SK-N-SH (cell line): ENCODE data around the gene SETD9. TPM values are rescaled to one million over a fixed set of nuclear protein-coding genes. Genes with fewer than 3 reads are reported as not detected.

ENCODE experiments used
- CTCF ChIA-PET: fragments of 300-600, 350-600 bp; formaldehyde crosslinking; extraction: SDS; loops from one replicate; lab custom pipeline; 2021; lab: Yijun Ruan, JAX
- POLR2A ChIA-PET: fragments of 350-600 bp; sonication (Branson Sonifier 250); formaldehyde crosslinking; extraction: SDS; loops from one replicate; lab custom pipeline; 2020; ENCODE audit warnings: antibody characterized with exemption, inconsistent platforms; lab: Yijun Ruan, JAX
- DNase-seq: peaks from one replicate; pipeline ENCODE4 v3.0.0; 2012
- H2AFZ ChIP-seq: fragments of 200-600 bp; sonication (generic); 2 replicates; pipeline ENCODE4 v1.8.1; 2016; ENCODE audit warnings: antibody characterized with exemption, mild to moderate bottlenecking, low read depth
- H3F3A ChIP-seq: fragments of 200-600 bp; sonication (generic); replicated peaks from 2 replicates; pipeline ENCODE3; 2016; ENCODE audit warnings: antibody characterized with exemption, mild to moderate bottlenecking; ENCODE audit not compliant: insufficient read depth
- H3K27ac ChIP-seq, 2 experiments: fragments of 200-500 bp in 1 of 2; fragments of 200-600 bp in 1 of 2; sonication (Bioruptor generic) in 1 of 2; sonication (generic), shearing (Covaris generic) in 1 of 2; 2 replicates each; pipeline versions ENCODE4 v1.5.1 to v1.6.1; 2014 to 2016; ENCODE audit warnings: low read depth in 2 of 2, inconsistent platforms in 1 of 2, low read length in 1 of 2, mild to moderate bottlenecking in 1 of 2, mixed read lengths in 1 of 2
- H3K27me3 ChIP-seq: fragments of 200-600 bp; sonication (generic), shearing (Covaris generic); 2 replicates; pipeline ENCODE4 v1.6.1; 2016; ENCODE audit warnings: mixed run types; ENCODE audit not compliant: insufficient read depth
- H3K36me3 ChIP-seq, 2 experiments: fragments of 200-500 bp in 1 of 2; fragments of 200-600 bp in 1 of 2; sonication (Bioruptor generic) in 1 of 2; sonication (generic) in 1 of 2; replicated peaks in 1 of 2; 2 replicates each; pipeline versions ENCODE3 to v1.5.1; 2014 to 2016; ENCODE audit warnings: low read length in 1 of 2, mild to moderate bottlenecking in 1 of 2; ENCODE audit not compliant: insufficient read depth in 2 of 2, control insufficient read depth in 1 of 2
- H3K4me1 ChIP-seq, 2 experiments: fragments of 200-500 bp in 1 of 2; fragments of 200-600 bp in 1 of 2; sonication (Bioruptor generic) in 1 of 2; sonication (generic), shearing (Covaris generic) in 1 of 2; 2 replicates each; pipeline versions ENCODE4 v1.5.1 to v1.6.1; 2014 to 2016; ENCODE audit warnings: low read depth in 1 of 2, low read length in 1 of 2, mixed run types in 1 of 2; ENCODE audit not compliant: insufficient read depth in 2 of 2, control insufficient read depth in 1 of 2
- H3K4me2 ChIP-seq: fragments of 200-600 bp; sonication (generic), shearing (Covaris generic); 2 replicates; pipeline ENCODE4 v1.6.1; 2017; ENCODE audit warnings: mixed run types
- H3K4me3 ChIP-seq, 2 experiments: fragments of 200-500 bp in 1 of 2; fragments of 200-600 bp in 1 of 2; sonication (Bioruptor generic) in 1 of 2; sonication (generic), shearing (Covaris generic) in 1 of 2; 2 replicates each; pipeline versions ENCODE4 v1.5.1 to v1.8.1; 2014 to 2016; ENCODE audit warnings: low read depth in 2 of 2, inconsistent platforms in 1 of 2, low read length in 1 of 2, mild to moderate bottlenecking in 1 of 2, mixed read lengths in 1 of 2, moderate library complexity in 1 of 2
- H3K79me2 ChIP-seq: fragments of 200-600 bp; sonication (generic); 2 replicates; pipeline ENCODE4 v1.8.1; 2017; ENCODE audit warnings: mild to moderate bottlenecking; ENCODE audit not compliant: insufficient read depth
- H3K9ac ChIP-seq: fragments of 200-600 bp; sonication (generic); 2 replicates; pipeline ENCODE4 v1.6.1; 2017; ENCODE audit warnings: mixed run types
- H3K9me2 ChIP-seq: fragments of 200-600 bp; sonication (generic); 2 replicates; pipeline ENCODE4 v1.6.1; 2017; ENCODE audit warnings: mixed run types
- H3K9me3 ChIP-seq: fragments of 200-600 bp; sonication (generic); 2 replicates; pipeline ENCODE4 v1.6.1; 2017; ENCODE audit warnings: mixed run types, mild to moderate bottlenecking, moderate library complexity
- H4K20me1 ChIP-seq: fragments of 200-600 bp; sonication (generic); 2 replicates; pipeline ENCODE4 v1.6.1; 2017; ENCODE audit warnings: mild to moderate bottlenecking, mixed run types; ENCODE audit not compliant: insufficient read depth
- EZH2phosphoT487 ChIP-seq: fragments of 200-600 bp; sonication (generic); IDR thresholded peaks from 2 replicates; pipeline ENCODE4 v1.6.1; 2017; ENCODE audit warnings: low read depth, mixed run types, mild to moderate bottlenecking, antibody characterized with exemption, moderate library complexity, borderline replicate concordance
- FOSL2 ChIP-seq: IDR thresholded peaks from 2 replicates; pipeline ENCODE4 v1.4.0; 2012; ENCODE audit warnings: low read depth, mild to moderate bottlenecking, moderate library complexity, borderline replicate concordance
- FOXJ3 ChIP-seq: sonication (generic); formaldehyde crosslinking; IDR thresholded peaks from 2 replicates; pipeline ENCODE4 v1.5.1; 2020; ENCODE audit warnings: mild to moderate bottlenecking, missing genetic modification reagents
- JUND ChIP-seq: IDR thresholded peaks from 2 replicates; pipeline ENCODE4 v1.4.0; 2012
- MEF2A ChIP-seq: IDR thresholded peaks from 2 replicates; pipeline ENCODE4 v1.4.0; 2012; ENCODE audit warnings: low read depth, borderline replicate concordance
- NFIC ChIP-seq: IDR thresholded peaks from 2 replicates; pipeline ENCODE4 v1.4.0; 2012; ENCODE audit warnings: borderline replicate concordance
- NRF1 ChIP-seq: IDR thresholded peaks from 2 replicates; pipeline ENCODE4 v1.6.1; 2012; ENCODE audit warnings: low read depth, mild to moderate bottlenecking, low read length
- PBX3 ChIP-seq: IDR thresholded peaks from 2 replicates; pipeline ENCODE4; 2012
- RFX5 ChIP-seq: IDR thresholded peaks from 2 replicates; pipeline ENCODE4 v1.6.1; 2012; ENCODE audit warnings: mild to moderate bottlenecking, improper control_type of control experiment, low read length
- SMC3 ChIP-seq: IDR thresholded peaks from 2 replicates; pipeline ENCODE4 v1.6.1; 2012; ENCODE audit warnings: low read depth, low read length, improper control_type of control experiment
- TCF12 ChIP-seq: IDR thresholded peaks from 2 replicates; pipeline ENCODE4 v1.4.0; 2012
- TEAD4 ChIP-seq: IDR thresholded peaks from 2 replicates; pipeline ENCODE4 v1.4.0; 2012; ENCODE audit warnings: mild to moderate bottlenecking, borderline replicate concordance; ENCODE audit not compliant: insufficient read depth
- YY1 ChIP-seq: IDR thresholded peaks from 2 replicates; pipeline ENCODE4 v1.4.0; 2012; ENCODE audit warnings: low read depth, mild to moderate bottlenecking
- WGBS: methylation state at CpG from one replicate; pipeline ENCODE4 v1.1.6; 2017; ENCODE audit warnings: low lambda C conversion rate; 5-methylcytosine and 5-hydroxymethylcytosine counted together
- polyA plus RNA-seq, 3 experiments: library from polyadenylated mRNA; depleted of rRNA; stranded (reverse); fragments of >200 nt; gene quantifications; 2 replicates each; pipeline ENCODE4 v1.2.3, GENCODE V29; 2012
- TF ChIP-seq, protein P1 (sequence below): IDR thresholded peaks from 2 replicates; pipeline ENCODE4 v1.6.1; 2012; ENCODE audit warnings: mild to moderate bottlenecking, low read depth, low read length, moderate library complexity
- TF ChIP-seq, protein P2 (sequence below): fragments of 200-600 bp; sonication (generic); IDR thresholded peaks from 2 replicates; pipeline ENCODE4 v1.6.1; 2017; ENCODE audit warnings: antibody characterized with exemption, mild to moderate bottlenecking, moderate library complexity

Gene SETD9
- polyA plus RNA-seq, 1 of the 3 experiments (the other 2 are of a cell fraction), result 12.2 TPM

- Histone ChIP-seq H3K27ac (no peak overlapping the region), H2AFZ (no peak overlapping the region), H3F3A (peaks cover 4% of the 10 kb centered on the region), H3K27me3 (no peaks in the 10 kb centered on the region), H3K9me2 (no peaks in the 10 kb centered on the region), H3K4me3 (no peak overlapping the region), H3K4me2 (no peak overlapping the region), H3K79me2 (peaks cover 4% of the 10 kb centered on the region; the same call in 1 of the 2 replicates), H3K9ac (no peak overlapping the region), H3K36me3 (peaks cover 85 to 90% of the 10 kb centered on the region in 2 experiments), H3K4me1 (no peaks in the 10 kb centered on the region), H4K20me1 (no peaks in the 10 kb centered on the region), H3K9me3 (no peaks in the 10 kb centered on the region)
- 59% methylated on average over 1 of the region's 1 CpG for WGBS
- CTCF ChIA-PET, result no interaction called here
- TF ChIP-seq TCF12 (no peak), FOSL2 (no peak), MEF2A (no peak), NFIC (no peak), FOXJ3 (no peak), JUND (no peak), TEAD4 (no peak), SMC3 (no peak), EZH2phosphoT487 (no peak), RFX5 (no peak), NRF1 (no peak), YY1 (no peak), PBX3 (no peak)
- TF ChIP-seq, protein P1, sequence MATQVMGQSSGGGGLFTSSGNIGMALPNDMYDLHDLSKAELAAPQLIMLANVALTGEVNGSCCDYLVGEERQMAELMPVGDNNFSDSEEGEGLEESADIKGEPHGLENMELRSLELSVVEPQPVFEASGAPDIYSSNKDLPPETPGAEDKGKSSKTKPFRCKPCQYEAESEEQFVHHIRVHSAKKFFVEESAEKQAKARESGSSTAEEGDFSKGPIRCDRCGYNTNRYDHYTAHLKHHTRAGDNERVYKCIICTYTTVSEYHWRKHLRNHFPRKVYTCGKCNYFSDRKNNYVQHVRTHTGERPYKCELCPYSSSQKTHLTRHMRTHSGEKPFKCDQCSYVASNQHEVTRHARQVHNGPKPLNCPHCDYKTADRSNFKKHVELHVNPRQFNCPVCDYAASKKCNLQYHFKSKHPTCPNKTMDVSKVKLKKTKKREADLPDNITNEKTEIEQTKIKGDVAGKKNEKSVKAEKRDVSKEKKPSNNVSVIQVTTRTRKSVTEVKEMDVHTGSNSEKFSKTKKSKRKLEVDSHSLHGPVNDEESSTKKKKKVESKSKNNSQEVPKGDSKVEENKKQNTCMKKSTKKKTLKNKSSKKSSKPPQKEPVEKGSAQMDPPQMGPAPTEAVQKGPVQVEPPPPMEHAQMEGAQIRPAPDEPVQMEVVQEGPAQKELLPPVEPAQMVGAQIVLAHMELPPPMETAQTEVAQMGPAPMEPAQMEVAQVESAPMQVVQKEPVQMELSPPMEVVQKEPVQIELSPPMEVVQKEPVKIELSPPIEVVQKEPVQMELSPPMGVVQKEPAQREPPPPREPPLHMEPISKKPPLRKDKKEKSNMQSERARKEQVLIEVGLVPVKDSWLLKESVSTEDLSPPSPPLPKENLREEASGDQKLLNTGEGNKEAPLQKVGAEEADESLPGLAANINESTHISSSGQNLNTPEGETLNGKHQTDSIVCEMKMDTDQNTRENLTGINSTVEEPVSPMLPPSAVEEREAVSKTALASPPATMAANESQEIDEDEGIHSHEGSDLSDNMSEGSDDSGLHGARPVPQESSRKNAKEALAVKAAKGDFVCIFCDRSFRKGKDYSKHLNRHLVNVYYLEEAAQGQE, result no peak
- TF ChIP-seq, protein P2, sequence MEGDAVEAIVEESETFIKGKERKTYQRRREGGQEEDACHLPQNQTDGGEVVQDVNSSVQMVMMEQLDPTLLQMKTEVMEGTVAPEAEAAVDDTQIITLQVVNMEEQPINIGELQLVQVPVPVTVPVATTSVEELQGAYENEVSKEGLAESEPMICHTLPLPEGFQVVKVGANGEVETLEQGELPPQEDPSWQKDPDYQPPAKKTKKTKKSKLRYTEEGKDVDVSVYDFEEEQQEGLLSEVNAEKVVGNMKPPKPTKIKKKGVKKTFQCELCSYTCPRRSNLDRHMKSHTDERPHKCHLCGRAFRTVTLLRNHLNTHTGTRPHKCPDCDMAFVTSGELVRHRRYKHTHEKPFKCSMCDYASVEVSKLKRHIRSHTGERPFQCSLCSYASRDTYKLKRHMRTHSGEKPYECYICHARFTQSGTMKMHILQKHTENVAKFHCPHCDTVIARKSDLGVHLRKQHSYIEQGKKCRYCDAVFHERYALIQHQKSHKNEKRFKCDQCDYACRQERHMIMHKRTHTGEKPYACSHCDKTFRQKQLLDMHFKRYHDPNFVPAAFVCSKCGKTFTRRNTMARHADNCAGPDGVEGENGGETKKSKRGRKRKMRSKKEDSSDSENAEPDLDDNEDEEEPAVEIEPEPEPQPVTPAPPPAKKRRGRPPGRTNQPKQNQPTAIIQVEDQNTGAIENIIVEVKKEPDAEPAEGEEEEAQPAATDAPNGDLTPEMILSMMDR, result no peak
- POLR2A ChIA-PET, result no interaction called here
- no peak for DNase-seq
Measured at GRCh38 chr5:56934325-56934724, 24.9 kb downstream of the SETD9 start.
